Heart left ventricle (tissue), 13 donors: ENCODE measurements around the gene TYROBP.

Experiments used
- POLR2A ChIP-seq, 2 donors: fragments of 450-650 bp; IDR thresholded peaks; one replicate each; pipeline ENCODE4 v1.6.1; 2017; ENCODE audit warnings: antibody characterized with exemption in 2 of 2, mild to moderate bottlenecking in 2 of 2, moderate library complexity in 2 of 2
- TF ChIP-seq, protein P1 (sequence below), 12 donors: fragments of 200-600 bp; sonication (generic) in 4 of 12; IDR thresholded peaks; one replicate each; pipeline versions ENCODE4 v1.5.0 to v1.8.0; 2018 to 2022; ENCODE audit warnings: antibody characterized with exemption in 12 of 12, mild to moderate bottlenecking in 5 of 12
- donor health status: ischemic (EF 13 %, LVEDD 7.1; RV severe dilation, severe dysfunction).
- donor health status: DM: no; HTN: yes; CAD: no.
- donor health status: DM: no; HTN: no; CAD: no.
- donor health status: ischemic (EF 25% LVEDD 6.9; RV normal size, moderate dysfunction).
- donor health status: ischemic (EF 25% LVEDD 5.7; RV mildly dilated, moderate dysfunction).
- donor health status: ischemic (EF 35%, LVEDD 5.7; RV mildly dilated, moderate dysfunction).
- donor health status: nonischemic (EF 11% LVEDD 7.7; RV severe dilation, severe dysfunction).
- donor health status: DM: yes; HTN: yes; CAD: no.
- donor health status: PGD.
- donor health status: ischemic (EF 29% LVEDD 5.4; RV normal size, mild dysfunction).
- donor health status: nonischemic (EF 23%, LVEDD 6.1; RV moderate dilation, normal function).

GRCh38 chr19:35935911-35936737 is 28.0 kb upstream of the TYROBP start, which contains the start of gene LRFN3:
- no peak for TF ChIP-seq POLR2A (IDR thresholded peaks at IDR 0.05)
- TF ChIP-seq, protein P1, sequence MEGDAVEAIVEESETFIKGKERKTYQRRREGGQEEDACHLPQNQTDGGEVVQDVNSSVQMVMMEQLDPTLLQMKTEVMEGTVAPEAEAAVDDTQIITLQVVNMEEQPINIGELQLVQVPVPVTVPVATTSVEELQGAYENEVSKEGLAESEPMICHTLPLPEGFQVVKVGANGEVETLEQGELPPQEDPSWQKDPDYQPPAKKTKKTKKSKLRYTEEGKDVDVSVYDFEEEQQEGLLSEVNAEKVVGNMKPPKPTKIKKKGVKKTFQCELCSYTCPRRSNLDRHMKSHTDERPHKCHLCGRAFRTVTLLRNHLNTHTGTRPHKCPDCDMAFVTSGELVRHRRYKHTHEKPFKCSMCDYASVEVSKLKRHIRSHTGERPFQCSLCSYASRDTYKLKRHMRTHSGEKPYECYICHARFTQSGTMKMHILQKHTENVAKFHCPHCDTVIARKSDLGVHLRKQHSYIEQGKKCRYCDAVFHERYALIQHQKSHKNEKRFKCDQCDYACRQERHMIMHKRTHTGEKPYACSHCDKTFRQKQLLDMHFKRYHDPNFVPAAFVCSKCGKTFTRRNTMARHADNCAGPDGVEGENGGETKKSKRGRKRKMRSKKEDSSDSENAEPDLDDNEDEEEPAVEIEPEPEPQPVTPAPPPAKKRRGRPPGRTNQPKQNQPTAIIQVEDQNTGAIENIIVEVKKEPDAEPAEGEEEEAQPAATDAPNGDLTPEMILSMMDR (IDR thresholded peaks at IDR 0.05): no peak
